HEK293 (cell line): ENCODE measurements around the gene SLC5A1.

Experiments used
- CTCF ChIA-PET: fragments of 350-600 bp; formaldehyde crosslinking; extraction: SDS; loops from one replicate; lab custom pipeline; 2021; ENCODE audit warnings: antibody characterized with exemption; lab: Yijun Ruan, JAX
- POLR2A ChIA-PET: fragments of 300-600 bp; formaldehyde crosslinking; extraction: SDS; loops from one replicate; lab custom pipeline; 2020; ENCODE audit warnings: antibody characterized with exemption, inconsistent platforms; lab: Yijun Ruan, JAX
- H3K27ac ChIP-seq: fragments of 200-500 bp; sonication (Bioruptor generic); 2 replicates; pipeline ENCODE4 v1.5.1; 2014; ENCODE audit warnings: low read depth, low read length, control low read depth, inconsistent platforms; ENCODE audit errors: extremely low read depth
- H3K36me3 ChIP-seq, 2 experiments: fragments of 200-500 bp in 1 of 2; sonication (Bioruptor generic) in 1 of 2; 1 replicate in 1 of 2; 2 replicates in 1 of 2; pipeline ENCODE4 v1.5.1; 2014 to 2017; ENCODE audit warnings: inconsistent platforms in 2 of 2, low read length in 2 of 2; ENCODE audit not compliant: control insufficient read depth in 2 of 2, insufficient read depth in 1 of 2
- H3K4me1 ChIP-seq: fragments of 200-500 bp; sonication (Bioruptor generic); 2 replicates; pipeline ENCODE4 v1.5.1; 2014; ENCODE audit warnings: mild to moderate bottlenecking, low read length, inconsistent platforms; ENCODE audit not compliant: control insufficient read depth, insufficient read depth
- H3K4me3 ChIP-seq: 2 replicates; pipeline ENCODE4 v1.5.1; 2011; ENCODE audit warnings: low read depth, mild to moderate bottlenecking, control low read depth, low read length, moderate library complexity
- H3K9me3 ChIP-seq: fragments of 200-500 bp; sonication (Bioruptor generic); 2 replicates; pipeline ENCODE4 v1.5.1; 2014; ENCODE audit warnings: low read depth, low read length, inconsistent platforms; ENCODE audit not compliant: control insufficient read depth, insufficient read depth
- FEZF1 ChIP-seq: fragments of 450-650 bp; formaldehyde crosslinking; IDR thresholded peaks from 2 replicates; pipeline ENCODE4 v1.5.1; 2016; ENCODE audit warnings: missing biosample characterization, missing genetic modification characterization
- IKZF3 ChIP-seq: fragments of 450-650 bp; IDR thresholded peaks from 2 replicates; pipeline ENCODE4 v1.5.0; 2018; ENCODE audit warnings: missing biosample characterization, mild to moderate bottlenecking, missing genetic modification characterization, moderate library complexity
- KLF16 ChIP-seq: fragments of 450-650 bp; formaldehyde crosslinking; IDR thresholded peaks from 2 replicates; pipeline ENCODE4 v1.5.1; 2017; ENCODE audit warnings: missing biosample characterization, missing genetic modification characterization
- PRDM1 ChIP-seq: fragments of 450-650 bp; formaldehyde crosslinking; IDR thresholded peaks from 2 replicates; pipeline ENCODE4; 2016; ENCODE audit warnings: missing biosample characterization, missing genetic modification characterization
- REST ChIP-seq: fragments of 450-650 bp; formaldehyde crosslinking; IDR thresholded peaks from 2 replicates; pipeline ENCODE4 v1.5.1; 2016; ENCODE audit warnings: missing biosample characterization, missing genetic modification characterization
- SALL2 ChIP-seq: fragments of 450-650 bp; formaldehyde crosslinking; IDR thresholded peaks from 2 replicates; pipeline ENCODE4 v1.5.0; 2017; ENCODE audit warnings: missing biosample characterization, mild to moderate bottlenecking, missing genetic modification characterization, borderline replicate concordance
- TCF7L2 ChIP-seq: IDR thresholded peaks from 2 replicates; pipeline ENCODE4 v1.6.1; 2011; ENCODE audit warnings: low read depth, mild to moderate bottlenecking, inconsistent platforms, low read length, moderate library complexity, borderline replicate concordance
- YY2 ChIP-seq: fragments of 450-650 bp; formaldehyde crosslinking; IDR thresholded peaks from 2 replicates; pipeline ENCODE4 v1.5.1; 2016; ENCODE audit warnings: missing biosample characterization, missing genetic modification characterization
- ZBTB1 ChIP-seq: fragments of 450-650 bp; formaldehyde crosslinking; IDR thresholded peaks from 2 replicates; pipeline ENCODE4 v1.5.1; 2016; ENCODE audit warnings: missing biosample characterization, missing genetic modification characterization
- ZBTB20 ChIP-seq: fragments of 450-650 bp; formaldehyde crosslinking; IDR thresholded peaks from 2 replicates; pipeline ENCODE4 v1.5.1; 2016; ENCODE audit warnings: missing biosample characterization, missing genetic modification characterization
- ZBTB48 ChIP-seq: fragments of 450-650 bp; formaldehyde crosslinking; IDR thresholded peaks from 2 replicates; pipeline ENCODE4 v1.5.1; 2016; ENCODE audit warnings: missing biosample characterization, missing genetic modification characterization
- ZBTB6 ChIP-seq: fragments of 450-650 bp; formaldehyde crosslinking; IDR thresholded peaks from 2 replicates; pipeline ENCODE4 v1.5.1; 2017; ENCODE audit warnings: missing biosample characterization, missing genetic modification characterization
- ZNF114 ChIP-seq: fragments of 450-650 bp; formaldehyde crosslinking; IDR thresholded peaks from 2 replicates; pipeline ENCODE4 v1.5.0; 2017; ENCODE audit warnings: missing biosample characterization, missing genetic modification characterization
- ZNF138 ChIP-seq: fragments of 450-650 bp; formaldehyde crosslinking; IDR thresholded peaks from 2 replicates; pipeline ENCODE4 v1.5.1; 2016; ENCODE audit warnings: missing biosample characterization, missing genetic modification characterization, borderline replicate concordance
- ZNF366 ChIP-seq: fragments of 450-650 bp; formaldehyde crosslinking; conservative IDR thresholded peaks from 2 replicates; pipeline ENCODE4 v1.5.1; 2016; ENCODE audit warnings: missing biosample characterization, missing genetic modification characterization
- ZNF391 ChIP-seq: fragments of 450-650 bp; formaldehyde crosslinking; IDR thresholded peaks from 2 replicates; pipeline ENCODE4 v1.5.1; 2016; ENCODE audit warnings: low read depth, missing biosample characterization, missing genetic modification characterization, borderline replicate concordance
- ZNF398 ChIP-seq: fragments of 450-650 bp; formaldehyde crosslinking; IDR thresholded peaks from 2 replicates; pipeline ENCODE4 v1.5.1; 2017; ENCODE audit warnings: missing biosample characterization, missing genetic modification characterization
- ZNF404 ChIP-seq: fragments of 450-650 bp; formaldehyde crosslinking; IDR thresholded peaks from 2 replicates; pipeline ENCODE4 v1.5.1; 2017; ENCODE audit warnings: missing biosample characterization, missing genetic modification characterization
- ZNF488 ChIP-seq: fragments of 450-650 bp; formaldehyde crosslinking; IDR thresholded peaks from 2 replicates; pipeline ENCODE4 v1.5.1; 2016; ENCODE audit warnings: missing biosample characterization, missing genetic modification characterization
- ZNF529 ChIP-seq: fragments of 450-650 bp; formaldehyde crosslinking; IDR thresholded peaks from 2 replicates; pipeline ENCODE4 v1.5.1; 2017; ENCODE audit warnings: missing genetic modification characterization, missing biosample characterization; ENCODE audit not compliant: insufficient replicate concordance
- ZNF777 ChIP-seq: fragments of 450-650 bp; formaldehyde crosslinking; IDR thresholded peaks from 2 replicates; pipeline ENCODE4 v1.5.1; 2017; ENCODE audit warnings: missing biosample characterization, missing genetic modification characterization, borderline replicate concordance

The SLC5A1 gene

GRCh38 chr22:32073823-32074380 is 30.8 kb downstream of the SLC5A1 start (continued):
- TF ChIP-seq ZBTB6, result no peak
- TF ChIP-seq ZNF391, result no peak
- TF ChIP-seq ZNF777 (tag by site-specific recombination), result no peak

GRCh38 chr22:32075997-32076760 is 33.1 kb downstream of the SLC5A1 start:
- ChIA-PET POLR2A (no interaction called here), CTCF (interaction anchor here (0.5 to 15.2 kb wide), 5 partner anchors 10 to 984 kb away, joined by 3 to 309 read pairs (median 3); no protein-coding TSS in a partner anchor)
- TF ChIP-seq ZNF488 (tag by site-specific recombination) (no peak), FEZF1 (0 out of 2 replicates have a peak, but pooled peaks have one; percentile 28), ZBTB20 (tag by site-specific recombination) (peak; percentile 92), ZBTB48 (tag by site-specific recombination) (peak; percentile 72; the same call in 1 of the 2 replicates), ZNF529 (tag by site-specific recombination) (no peak)
- no peaks in the 10 kb centered on the region for H3K9me3 ChIP-seq
- no peak overlapping the region for H3K4me3 ChIP-seq
- H3K27ac ChIP-seq, result no peak overlapping the region
- peaks cover 12% of the 10 kb centered on the region for H3K4me1 ChIP-seq
- H3K36me3 ChIP-seq, result no peaks in the 10 kb centered on the region

GRCh38 chr22:32076761-32077084 is 33.7 kb downstream of the SLC5A1 start:
- no peak overlapping the region for H3K4me3 ChIP-seq
- TF ChIP-seq ZBTB20 (tag by site-specific recombination) (peak; percentile 88), KLF16 (tag by site-specific recombination) (no peak)
- no peak overlapping the region for H3K27ac ChIP-seq
- ChIA-PET POLR2A (no interaction called here), CTCF (interaction anchor here (0.8 to 15.2 kb wide), 4 partner anchors 9 to 189 kb away, joined by 3 to 309 read pairs (median 3); no protein-coding TSS in a partner anchor)
- no peaks in the 10 kb centered on the region for H3K36me3 ChIP-seq
- peaks cover 12% of the 10 kb centered on the region for H3K4me1 ChIP-seq
- H3K9me3 ChIP-seq, result no peaks in the 10 kb centered on the region

GRCh38 chr22:32077151-32077550 is 34.1 kb downstream of the SLC5A1 start:
- POLR2A ChIA-PET, result no interaction called here
- CTCF ChIA-PET, result interaction anchor here (0.6 to 15.2 kb wide), 3 partner anchors 21 to 829 kb away, joined by 3 to 309 read pairs (median 3); no protein-coding TSS in a partner anchor

More at GRCh38 chr22:32077151-32077550, 34.1 kb downstream of the SLC5A1 start:
- H3K4me1 ChIP-seq, result peaks cover 12% of the 10 kb centered on the region
- no peak overlapping the region for H3K4me3 ChIP-seq
- TF ChIP-seq TCF7L2, result no peak
- TF ChIP-seq PRDM1 (tag by site-specific recombination), result peak; percentile 100
- peak; percentile 23; the same call in 1 of the 2 replicates for TF ChIP-seq IKZF3 (tag by site-specific recombination)
- TF ChIP-seq ZBTB1 (tag by site-specific recombination), result no peak
- TF ChIP-seq ZNF114 (tag by site-specific recombination), result 0 out of 2 replicates have a peak, but pooled peaks have one; percentile 18
- peak; percentile 30; the same call in 1 of the 2 replicates for TF ChIP-seq SALL2 (tag by site-specific recombination)
- peak; percentile 99 for TF ChIP-seq ZNF366
- TF ChIP-seq ZNF398 (tag by site-specific recombination), result peak; percentile 20; the same call in 1 of the 2 replicates
- TF ChIP-seq ZNF138, result no peak
- TF ChIP-seq YY2 (tag by site-specific recombination), result 0 out of 2 replicates have a peak, but pooled peaks have one; percentile 33
- TF ChIP-seq REST, result no peak
- TF ChIP-seq ZNF777 (tag by site-specific recombination), result 0 out of 2 replicates have a peak, but pooled peaks have one; percentile 66
- TF ChIP-seq ZNF404 (tag by site-specific recombination), result no peak
- H3K9me3 ChIP-seq, result no peaks in the 10 kb centered on the region
- no peak overlapping the region for H3K27ac ChIP-seq
- no peaks in the 10 kb centered on the region for H3K36me3 ChIP-seq
